NCI-H2196 treated with DMSO at 0.1 percent for 48 hours (cell line): ENCODE measurements around the gene SLIT3.
"Not testable (repeated sequence)": the region's sequence is repeated elsewhere in the genome, so short reads cannot be mapped to it uniquely, and the experiment has no call there.

Experiments
- DNase-seq: peaks from one replicate; lab custom pipeline; 2025; ENCODE audit not compliant: unreplicated experiment; lab: John Stamatoyannopoulos, UW

The SLIT3 gene

DNA sequence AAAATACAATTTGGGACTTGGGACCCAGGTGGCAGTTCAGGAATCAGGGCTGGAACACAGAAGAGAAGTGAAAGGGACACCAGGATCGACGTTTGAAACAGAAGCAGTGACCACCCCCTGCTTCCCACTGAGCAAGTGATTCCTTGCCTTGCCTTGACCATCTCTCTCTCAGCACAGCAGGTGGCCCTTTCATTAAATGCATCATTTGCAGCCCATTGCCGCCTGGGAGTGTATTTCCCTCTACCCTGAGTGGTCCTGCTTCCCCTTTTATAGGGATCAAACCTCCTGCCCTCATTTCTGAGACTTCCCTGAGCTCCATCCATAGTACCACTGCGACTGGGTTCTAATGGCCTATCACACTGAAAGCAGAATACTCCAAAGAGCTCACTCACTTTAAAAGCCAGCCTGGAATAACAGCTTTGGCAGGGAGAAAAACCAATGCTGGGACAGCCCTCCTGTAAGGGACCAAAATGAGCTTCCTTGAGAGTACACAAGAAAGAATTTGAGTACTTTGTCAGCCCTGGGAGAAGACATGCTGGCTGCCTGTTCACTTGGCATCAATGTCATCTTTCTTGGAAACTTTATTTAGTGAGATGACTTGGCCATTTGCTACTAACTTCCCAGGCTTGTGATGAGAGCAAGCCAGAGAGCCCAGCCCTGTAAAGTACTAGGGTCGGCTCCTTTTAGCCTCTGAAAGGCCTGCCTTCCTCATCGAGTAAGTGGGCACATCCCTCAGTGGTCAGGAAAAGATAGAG is 149.7 kb downstream of the SLIT3 start:
- no peak for DNase-seq

DNA sequence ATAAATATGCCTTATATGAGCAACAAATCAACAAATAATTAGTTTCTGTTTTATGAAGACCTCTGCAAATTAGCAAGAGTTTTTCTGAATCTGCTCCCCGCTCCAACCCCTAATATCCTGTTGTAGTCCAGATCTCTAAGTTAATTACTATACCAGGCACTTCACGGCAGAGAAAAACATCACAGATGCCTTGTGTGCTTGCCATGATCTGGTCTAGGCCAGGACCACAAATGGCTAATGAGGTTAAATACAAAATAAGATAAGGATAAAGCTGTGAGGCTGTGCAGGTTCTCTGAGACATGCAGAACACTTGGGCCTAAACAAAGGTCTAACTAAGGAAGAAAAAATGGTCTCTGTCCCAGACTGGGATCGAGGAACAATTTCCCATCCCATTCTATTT is 150.8 kb downstream of the SLIT3 start:
- no peak for DNase-seq

DNA sequence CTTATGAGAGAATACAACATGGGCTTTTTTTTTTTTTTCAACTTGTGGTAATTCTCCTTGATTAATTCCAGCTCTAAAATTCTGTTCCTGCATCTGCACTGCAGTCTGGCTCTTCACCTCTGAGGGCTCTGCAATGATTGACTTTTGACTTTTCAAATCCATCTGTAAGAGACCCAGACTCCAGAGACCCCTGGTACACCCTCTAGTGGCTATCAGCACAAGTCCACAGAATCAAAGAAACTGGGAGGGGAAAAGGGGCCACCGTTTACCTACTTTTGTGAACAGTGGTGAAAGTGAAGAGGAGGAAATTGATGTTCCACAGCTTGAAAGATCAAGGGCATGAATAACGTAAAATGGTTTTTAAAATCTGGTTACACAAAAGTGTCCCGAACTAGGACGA is 151.6 kb downstream of the SLIT3 start:
- DNase-seq, result no peak

DNA sequence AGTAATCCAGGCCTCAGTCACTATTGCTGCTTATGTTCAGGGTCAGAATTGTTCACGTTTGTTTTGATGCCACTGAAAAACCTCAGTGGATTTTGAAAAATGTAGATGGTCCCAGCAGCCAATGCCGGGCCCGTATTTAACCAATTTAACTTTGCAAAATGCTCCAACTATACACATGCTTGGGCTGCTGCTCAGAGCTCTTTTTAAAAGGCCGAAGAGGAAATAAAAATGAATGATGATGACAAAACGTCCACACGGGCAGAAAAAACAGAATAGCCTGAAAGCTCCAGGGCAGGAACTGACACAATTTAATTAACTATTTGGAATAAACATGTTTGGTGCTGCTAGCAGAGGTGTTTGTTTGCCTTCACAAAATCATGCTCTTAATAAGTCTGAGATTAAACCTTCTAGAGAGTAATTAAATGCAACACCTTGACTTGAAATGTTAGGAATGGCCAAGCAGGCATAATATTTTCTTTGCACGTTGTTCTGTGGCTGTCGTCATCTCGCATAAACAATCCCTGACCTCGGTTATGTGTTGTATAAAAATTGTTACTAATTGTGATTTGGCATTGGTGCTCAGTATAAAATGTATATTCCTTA is 152.7 kb downstream of the SLIT3 start:
- no peak for DNase-seq

DNA sequence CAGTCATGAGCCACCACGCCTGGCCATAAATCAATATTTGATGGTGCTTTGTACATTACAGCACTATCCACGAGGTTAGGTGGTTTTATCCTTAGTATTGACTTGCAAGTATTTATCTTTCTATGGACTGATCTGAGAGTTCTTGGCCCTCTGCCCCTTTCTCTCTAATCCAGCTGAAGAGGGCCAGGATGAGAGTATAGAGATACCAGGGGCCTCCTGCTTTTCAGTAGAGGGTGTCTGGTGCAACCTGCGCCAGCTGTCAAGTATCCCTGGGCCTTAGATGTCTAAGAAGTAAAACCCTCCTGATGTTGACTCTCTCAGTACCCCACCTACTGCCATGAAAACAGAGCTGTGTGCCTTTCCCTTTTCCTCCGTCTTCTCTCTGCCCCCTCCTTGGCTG is 153.4 kb downstream of the SLIT3 start:
- DNase-seq, result no peak

DNA sequence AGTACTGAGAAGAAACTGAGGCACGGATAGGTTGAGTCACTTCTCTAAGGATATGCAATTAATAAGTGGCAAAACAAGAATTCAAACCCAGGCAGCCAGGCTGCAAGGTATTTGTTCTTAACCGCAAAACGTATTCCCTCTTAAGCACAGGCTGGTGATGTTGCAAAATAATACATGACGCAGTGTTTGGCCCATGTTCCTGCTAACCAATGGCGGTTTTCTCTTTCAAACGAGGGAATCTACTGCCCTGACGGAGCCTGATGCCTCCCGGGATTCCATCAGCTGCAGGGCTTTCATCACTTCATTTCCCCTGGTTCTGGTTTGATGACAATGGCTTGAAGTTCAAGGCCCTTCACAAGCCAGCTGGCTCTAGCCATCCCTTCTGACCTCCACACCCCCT is 154.8 kb downstream of the SLIT3 start:
- DNase-seq, result no peak

DNA sequence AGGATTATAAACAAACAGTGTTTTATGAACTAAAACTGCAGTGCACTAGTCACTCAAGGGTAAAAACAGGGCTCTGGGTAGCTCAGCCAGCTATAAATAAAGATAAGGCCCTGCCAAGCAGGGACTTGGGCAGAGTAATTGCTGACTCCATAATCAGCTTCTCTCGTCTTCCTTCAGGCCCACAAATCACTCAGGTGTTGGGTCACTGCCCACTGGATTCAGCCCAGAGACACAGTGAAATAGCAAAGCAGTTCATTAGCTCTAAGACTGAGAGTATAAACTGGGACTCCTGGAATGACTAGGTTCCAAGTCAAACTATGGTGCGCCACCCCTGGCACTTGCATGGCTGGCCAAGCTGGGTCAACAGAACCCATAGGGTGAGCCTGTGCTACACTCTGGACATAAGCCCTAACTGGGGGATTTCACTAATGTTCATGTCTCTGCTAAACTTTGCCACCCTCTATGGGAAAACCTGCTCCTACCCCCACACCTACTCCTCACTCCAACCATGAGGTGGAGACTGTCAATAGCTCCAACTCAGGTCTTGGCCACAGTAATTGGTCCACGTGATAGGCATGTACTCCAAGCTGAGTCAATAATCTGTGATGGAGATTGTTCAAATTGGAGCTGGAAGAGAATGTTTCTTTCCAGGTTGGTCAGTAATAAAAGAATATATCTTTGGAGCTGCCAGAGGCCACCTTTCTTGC is 158.5 kb downstream of the SLIT3 start:
- no peak for DNase-seq

DNA sequence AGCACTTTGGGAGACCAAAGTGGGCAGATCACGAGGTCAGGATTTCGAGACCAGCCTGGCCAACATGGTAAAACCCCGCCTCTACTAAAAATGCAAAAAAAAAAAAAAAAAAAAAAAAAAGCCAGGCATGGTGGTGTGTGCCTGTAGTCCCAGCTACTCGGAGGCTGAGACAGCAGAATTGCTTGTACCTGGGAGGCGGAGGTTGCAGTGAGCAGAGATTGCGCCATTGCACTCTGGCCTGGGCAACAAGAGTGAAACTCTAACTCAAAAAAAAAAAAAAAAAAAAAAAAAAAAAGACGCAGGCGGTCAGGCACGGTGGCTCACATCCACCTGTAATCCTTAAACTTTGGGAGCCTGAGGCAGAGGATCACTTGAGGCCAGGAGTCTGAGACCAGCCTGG is 160.7 kb downstream of the SLIT3 start:
- not testable (repeated sequence) for DNase-seq

DNA sequence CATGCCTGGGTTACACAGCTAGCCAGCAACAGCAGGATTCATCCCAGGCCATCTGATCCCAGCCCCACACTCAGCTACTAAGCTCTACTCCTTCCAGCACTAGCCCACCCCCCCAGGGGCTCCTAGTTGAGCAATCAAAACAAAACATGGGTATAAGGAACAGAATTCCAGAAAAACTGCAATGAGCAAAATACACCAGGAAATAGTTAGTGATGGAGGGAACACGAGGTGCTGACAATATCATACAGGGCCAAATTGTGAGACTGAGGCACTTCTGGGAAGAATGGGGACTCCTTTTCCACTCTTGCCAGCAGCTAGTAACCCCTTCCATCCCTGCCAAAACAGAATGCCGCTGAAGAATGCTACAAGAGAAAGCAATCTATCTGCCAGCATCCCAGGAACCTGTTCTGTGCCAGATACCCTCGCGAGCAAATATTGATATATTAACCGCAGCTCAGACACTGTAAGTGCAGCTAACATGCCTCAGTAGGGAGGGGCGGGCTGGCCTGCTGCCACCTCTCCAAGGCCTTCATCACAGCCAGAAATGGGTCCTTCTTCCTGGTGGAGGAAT is 161.4 kb downstream of the SLIT3 start:
- no peak for DNase-seq

DNA sequence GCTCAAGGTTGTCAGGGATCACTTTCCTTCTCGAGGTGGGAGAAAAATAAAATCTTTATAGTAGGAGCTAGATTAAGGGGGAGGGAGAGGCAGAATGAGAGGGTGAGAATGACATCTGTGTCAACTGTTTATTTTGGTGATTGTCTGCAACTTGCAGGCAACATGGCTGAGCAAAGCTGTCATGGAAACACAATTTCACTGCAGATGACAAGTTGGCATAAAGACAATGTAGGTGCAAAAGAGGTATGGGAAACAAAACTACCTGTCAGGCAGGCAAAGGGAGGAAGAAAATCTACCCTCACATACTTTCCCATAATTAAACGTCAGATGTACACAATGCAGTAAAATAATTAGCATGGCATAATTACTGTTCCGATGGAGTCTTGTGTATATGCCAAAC is 167.4 kb downstream of the SLIT3 start:
- DNase-seq, result no peak

DNA sequence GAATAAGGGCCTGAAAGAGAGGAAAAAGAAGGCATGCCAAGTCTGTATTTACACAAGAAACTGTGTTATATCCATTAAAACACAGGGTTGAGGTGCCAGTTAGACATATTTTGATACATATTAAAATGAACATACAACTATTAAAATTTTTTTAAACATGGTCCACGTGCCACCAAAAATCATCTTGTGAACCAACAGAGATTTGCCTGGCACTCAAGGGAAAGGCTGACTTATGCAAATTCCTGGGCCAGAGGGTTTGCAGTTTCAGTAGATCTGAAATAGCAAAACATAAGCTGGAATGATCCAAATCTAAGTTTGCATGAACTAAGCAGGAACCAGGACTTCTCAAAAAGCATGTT is 168.7 kb downstream of the SLIT3 start:
- DNase-seq, result no peak

DNA sequence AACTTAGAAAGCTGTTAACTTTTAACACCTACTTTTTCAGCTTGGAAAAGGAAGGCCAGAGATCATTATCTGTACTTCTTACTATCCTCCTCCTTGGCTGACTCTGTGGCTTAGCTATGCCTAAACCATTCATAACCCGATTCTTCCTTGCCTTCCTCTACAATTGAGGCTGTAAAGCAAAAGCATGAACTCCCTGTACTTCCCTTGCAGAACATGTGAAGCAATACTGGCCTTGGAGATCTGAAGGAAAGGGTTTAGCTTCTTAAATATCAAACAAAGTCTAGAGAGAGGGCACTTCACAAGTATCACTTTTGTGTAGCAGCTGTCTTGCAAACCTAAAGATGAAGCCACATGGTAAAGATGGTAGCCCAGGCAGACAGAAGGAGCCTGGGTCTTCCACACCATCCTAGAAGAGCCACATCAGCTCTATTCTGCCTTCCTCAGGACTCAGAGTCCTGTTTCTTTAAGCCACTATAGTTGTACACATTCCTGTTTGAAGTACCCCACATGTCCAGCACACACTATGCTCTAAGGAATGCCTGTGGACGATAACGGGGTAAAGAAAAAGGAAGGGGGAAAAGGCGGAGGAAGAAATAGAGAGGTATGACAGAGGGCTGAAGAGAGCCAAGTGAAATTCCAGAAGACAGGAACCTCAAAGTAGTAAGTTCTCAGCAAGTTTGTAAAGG is 169.2 kb downstream of the SLIT3 start:
- DNase-seq, result no peak

DNA sequence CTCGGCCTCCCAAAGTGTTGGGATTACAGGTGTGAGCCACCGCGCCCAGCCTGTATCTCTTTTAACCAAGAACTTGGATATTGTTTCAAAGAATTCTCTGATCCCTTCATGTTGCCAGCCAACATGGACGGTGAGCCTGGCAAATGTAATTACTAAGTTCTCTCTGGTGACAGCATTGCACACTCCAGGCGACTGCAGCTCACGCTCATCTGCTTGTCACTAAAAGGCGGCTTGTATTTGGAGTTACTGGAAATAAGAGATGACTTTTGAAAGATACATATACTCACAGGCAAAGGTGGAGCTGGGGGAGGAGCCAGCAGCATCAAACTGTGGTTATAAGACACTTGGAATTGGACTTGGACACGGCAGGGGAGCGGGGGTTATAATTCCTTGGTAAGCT is 172.3 kb downstream of the SLIT3 start:
- no peak for DNase-seq

DNA sequence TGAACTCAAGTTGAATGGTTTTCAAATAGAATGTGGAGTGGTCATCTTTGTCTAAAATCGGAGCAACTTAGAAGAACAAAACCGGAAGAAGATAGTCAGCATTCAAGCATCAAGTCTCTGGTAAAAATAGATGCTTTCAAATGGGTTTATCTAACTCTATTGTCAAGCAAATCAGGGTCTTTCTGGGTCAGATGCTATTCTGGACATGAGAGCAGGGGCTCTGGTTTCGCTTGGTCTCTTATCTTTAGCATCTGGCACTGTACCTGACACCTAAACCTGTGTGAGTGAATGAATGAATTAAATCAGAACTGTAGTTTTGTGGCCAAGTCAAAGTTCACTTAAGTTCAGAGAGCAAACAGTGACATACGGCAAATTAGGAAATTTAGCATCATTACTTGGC is 173.5 kb downstream of the SLIT3 start:
- no peak for DNase-seq

DNA sequence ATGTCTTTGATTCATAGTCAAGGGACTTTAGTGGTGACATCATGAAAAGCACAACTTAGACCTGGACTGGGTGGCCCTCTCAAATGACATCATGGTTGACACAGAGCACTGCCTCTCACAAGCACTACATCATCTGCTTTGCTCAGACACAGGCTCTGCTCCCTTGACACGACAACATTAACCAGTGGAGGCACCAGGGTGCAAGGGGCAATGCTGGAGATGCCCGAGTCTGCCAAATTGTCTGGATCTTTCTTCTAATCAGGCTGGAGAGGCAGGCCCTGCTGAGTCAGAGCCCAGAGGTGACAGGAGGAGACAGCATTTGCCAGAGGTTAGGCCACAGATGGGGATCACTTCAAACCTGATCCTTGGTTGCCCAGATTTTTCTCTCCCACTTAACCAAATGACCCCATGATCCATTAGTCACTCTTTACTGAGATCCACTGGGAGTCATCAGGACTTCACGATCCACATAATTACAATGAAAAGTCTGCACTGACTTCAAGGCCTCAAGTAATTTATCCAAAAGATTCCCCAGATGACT is 174.4 kb downstream of the SLIT3 start:
- DNase-seq, result no peak

DNA sequence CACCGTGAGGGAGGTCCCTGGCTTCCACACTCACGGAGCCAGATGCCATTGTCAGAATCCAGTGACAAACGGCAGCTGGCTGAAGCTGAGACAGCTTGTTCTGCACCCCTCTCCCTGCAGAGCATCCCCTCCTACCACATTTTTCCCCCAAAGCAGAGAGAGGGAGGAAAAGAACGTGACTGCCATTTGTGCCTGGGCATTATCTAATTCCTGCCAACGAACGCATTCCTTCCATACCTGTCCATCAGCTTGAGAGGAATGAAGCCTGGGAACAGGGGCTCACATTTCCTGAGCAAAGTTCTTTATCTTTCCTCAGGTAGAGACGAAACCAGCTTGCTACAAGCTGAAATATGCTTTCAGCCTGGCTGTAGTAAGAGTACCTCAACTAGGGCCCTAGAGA is 175.4 kb downstream of the SLIT3 start:
- DNase-seq, result no peak

DNA sequence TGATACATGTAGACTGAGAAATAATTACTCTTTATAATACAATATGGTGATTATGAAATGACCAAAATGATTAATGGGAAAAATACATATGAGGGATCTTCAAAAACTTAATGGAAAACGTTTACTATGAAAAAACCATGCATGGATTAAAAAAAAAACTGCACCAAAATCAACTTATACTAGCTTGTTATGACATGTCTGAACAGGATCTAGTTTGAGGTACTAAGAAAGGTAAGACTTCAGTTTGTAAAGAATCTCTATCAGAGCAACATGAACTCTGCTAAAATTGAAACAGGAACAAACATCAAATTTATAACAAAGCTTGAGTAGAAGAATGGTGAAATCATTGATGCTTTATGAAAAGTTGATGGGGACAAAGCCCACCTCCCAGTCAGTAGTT is 178.0 kb downstream of the SLIT3 start:
- DNase-seq, result no peak

DNA sequence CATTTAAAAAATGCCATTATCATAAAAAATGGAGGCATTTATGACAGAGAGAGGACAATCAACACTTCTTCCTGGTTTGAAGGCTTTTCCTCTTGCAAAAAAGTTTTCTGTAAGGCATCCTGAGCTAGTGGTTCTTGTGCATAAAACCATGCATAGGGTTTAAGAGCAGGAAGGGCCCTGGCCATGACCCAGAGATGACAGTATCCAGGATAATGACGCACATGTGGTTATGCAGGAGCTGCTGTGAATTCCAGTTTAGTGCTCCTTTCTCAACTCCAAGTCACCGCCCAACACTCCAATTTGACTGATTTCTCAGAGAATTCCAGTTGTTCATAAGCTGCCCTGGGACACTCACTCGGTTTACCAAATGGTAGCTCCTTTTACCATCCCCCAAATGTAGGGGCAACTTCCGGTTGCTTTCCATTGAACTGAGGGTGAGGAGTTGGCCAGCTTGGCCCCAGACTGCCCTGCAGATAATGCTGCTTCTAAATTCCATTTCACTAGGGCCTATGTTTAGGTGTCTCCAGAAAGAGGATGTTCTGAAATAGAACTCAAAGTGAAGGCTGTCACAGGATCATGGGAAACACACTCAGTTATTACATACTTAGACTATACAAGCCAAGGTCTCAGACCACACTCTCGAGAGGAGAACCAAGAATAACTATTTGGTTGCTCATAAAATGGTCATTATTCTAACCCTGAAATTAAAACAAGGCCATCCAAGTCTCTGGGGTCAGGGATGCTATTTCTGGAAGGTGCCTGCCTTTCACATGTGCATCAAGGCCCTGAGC is 179.1 kb downstream of the SLIT3 start:
- no peak for DNase-seq

DNA sequence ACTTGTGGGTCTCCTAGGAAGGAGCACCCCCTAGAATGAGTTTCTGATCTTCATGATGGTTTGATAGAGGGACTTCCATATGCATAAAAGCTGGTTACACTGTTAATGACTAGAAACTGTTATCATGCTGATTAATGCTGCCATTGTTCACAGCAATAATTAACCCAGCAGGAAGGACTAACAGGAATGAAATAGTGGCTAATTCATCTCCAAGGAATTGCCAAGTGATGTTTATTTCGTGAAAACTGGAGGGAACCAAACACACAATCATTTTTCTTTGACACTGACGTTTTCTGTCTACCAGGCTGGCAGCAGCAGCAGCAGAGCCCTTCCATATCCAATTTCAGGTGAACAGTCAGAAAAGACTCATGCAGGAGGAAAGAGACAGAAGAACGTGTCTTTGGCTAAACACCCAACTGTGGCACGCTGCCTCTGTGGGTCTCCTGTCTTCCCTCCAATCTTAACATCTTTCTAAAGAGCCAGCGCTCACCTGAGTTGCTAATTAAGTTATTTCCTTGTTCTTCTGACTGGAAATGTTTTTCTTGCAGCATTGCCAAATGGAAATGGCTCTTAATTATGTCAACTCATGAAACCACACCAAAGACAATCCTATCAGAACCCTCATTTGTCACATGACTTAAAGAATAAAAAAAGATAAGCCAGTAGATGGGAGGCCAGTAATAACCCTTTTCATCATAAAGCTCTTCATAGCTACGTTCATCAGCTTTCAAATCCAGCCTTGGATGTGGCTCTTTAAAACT is 181.5 kb downstream of the SLIT3 start:
- DNase-seq, result no peak

DNA sequence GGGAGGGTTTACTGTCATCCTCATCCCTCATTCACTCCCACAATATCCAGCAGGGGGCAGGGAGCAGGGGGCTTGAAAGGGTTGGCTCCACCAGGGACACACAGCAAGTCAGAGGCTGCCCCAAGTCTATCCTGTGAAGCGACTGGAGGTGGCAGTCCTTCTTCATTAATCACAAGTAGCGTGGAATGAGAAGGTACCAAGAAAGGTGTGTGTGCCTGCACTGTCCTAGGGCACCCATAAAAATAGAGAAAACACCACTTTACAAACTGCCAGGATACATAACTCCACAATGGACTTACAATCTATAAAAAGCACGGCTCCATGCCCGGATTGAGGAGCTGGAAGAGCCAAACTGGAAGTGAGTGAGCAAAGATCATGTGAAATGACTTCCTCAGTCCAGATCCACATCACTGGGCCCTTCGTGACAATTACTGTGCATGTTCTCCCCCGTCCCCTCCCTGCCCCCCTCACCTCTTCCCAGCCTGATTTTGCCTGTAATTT is 183.9 kb downstream of the SLIT3 start:
- DNase-seq, result no peak
